Gastroesophageal sphincter (tissue), 3 donors: Measurements from ENCODE around the gene LMO7.

Experiments used
- POLR2A ChIP-seq, 2 donors: fragments of 450-650 bp; IDR thresholded peaks; one replicate each; pipeline ENCODE4 v1.6.1; 2017; ENCODE audit warnings: antibody characterized with exemption in 2 of 2, mild to moderate bottlenecking in 2 of 2, moderate library complexity in 1 of 2
- POLR2AphosphoS5 ChIP-seq: sonication (generic); formaldehyde crosslinking; IDR thresholded peaks from one replicate; pipeline ENCODE4 v1.6.1; 2017; ENCODE audit warnings: antibody characterized with exemption
- TF ChIP-seq, protein P1 (sequence below), 4 experiments: fragments of 200-600 bp in 2 of 4; fragments of 450-650 bp in 2 of 4; sonication (generic) in 1 of 4; IDR thresholded peaks; one replicate each; pipeline ENCODE4 v1.5.1; 2017 to 2019; ENCODE audit warnings: antibody characterized with exemption in 4 of 4, mild to moderate bottlenecking in 2 of 4, moderate library complexity in 2 of 4

DNA sequence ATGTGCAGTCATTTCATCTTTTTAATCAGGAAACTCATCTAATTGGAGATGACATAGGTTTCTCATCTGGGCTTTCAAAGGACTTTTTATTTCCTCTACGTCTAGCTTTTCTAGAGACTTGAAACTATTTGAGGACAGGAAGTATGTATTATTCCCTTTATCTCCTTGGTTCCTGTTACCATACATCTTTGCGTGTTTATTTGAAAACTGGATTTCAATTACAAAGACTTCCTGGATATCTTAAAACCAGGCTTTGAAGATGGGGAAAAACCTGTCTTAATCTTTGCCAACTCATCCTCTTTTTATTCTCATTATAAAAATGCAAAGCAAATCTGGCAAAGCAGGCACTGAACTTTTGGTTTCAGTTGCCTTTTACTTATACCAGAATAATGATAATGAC lies 130.5 kb downstream of the LMO7 start:
- TF ChIP-seq POLR2AphosphoS5: no peak
- TF ChIP-seq, protein P1, sequence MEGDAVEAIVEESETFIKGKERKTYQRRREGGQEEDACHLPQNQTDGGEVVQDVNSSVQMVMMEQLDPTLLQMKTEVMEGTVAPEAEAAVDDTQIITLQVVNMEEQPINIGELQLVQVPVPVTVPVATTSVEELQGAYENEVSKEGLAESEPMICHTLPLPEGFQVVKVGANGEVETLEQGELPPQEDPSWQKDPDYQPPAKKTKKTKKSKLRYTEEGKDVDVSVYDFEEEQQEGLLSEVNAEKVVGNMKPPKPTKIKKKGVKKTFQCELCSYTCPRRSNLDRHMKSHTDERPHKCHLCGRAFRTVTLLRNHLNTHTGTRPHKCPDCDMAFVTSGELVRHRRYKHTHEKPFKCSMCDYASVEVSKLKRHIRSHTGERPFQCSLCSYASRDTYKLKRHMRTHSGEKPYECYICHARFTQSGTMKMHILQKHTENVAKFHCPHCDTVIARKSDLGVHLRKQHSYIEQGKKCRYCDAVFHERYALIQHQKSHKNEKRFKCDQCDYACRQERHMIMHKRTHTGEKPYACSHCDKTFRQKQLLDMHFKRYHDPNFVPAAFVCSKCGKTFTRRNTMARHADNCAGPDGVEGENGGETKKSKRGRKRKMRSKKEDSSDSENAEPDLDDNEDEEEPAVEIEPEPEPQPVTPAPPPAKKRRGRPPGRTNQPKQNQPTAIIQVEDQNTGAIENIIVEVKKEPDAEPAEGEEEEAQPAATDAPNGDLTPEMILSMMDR (IDR thresholded peaks at IDR 0.05): no peak
- TF ChIP-seq POLR2A (IDR thresholded peaks at IDR 0.05): no peak
